Occipital lobe (tissue), 2 donors: ENCODE measurements around the gene REXO1. TPM values are rescaled to one million over a fixed set of nuclear protein-coding genes. Genes with fewer than 3 reads are reported as not detected.
A peak's percentile ranks its signal among the peaks of the same experiment; 100 is the strongest.

ENCODE experiments used
- DNase-seq: peaks from one replicate; lab custom pipeline; 2025; lab: John Stamatoyannopoulos, UW
- total RNA-seq: library from RNA; depleted of rRNA; stranded (reverse); fragments of >200 nt; gene quantifications from one replicate; pipeline ENCODE4 v1.2.3, GENCODE V29; 2014

Gene REXO1
- total RNA-seq, 1 donor from 2014 or later, result 2.8 TPM

DNA sequence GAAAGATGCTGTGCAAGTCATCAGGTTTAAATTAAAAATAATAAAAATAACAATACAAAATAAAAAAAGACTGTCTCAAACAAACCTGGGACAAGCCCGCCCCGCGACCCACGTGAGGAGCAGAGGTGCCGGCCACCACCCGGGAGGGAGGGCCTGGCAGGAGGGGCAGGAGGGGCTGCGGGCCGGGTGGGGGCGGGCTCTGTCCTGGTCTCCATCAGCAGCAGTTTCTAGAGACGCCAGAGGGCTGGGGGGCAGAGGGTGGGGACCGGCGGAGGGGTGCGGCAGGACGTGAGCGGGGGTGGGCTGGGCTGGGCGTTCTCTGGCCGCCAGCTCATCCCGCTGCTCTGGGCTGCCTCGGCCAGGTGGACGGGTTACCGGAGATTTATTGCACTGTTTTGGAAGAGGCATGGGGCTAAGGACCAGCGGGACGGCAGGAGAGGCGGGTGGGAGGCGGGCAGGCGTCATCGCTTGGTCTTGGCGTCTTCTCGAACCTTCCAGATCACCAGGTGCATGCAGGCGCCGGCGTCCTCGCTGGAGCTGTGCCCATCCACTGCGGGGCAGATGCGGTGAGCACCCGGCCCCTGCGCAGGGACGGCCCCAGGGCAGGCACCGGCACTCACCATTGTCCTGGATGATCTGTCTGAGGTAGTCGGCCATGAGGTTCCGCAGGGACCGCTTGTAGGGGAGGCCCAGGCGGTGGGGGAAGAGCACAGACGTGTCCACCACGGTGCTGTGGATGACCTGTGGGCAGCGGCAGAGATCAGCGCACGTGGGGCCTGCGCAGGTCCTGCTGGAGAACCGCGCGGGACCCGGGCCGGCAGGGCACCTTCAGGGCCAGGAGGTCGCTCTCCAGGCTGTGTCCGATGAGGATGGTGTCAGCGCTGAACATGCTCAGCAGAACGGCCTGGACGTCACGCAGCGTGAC is 32.4 kb downstream of the REXO1 start:
- DNase-seq, result no peak

DNA sequence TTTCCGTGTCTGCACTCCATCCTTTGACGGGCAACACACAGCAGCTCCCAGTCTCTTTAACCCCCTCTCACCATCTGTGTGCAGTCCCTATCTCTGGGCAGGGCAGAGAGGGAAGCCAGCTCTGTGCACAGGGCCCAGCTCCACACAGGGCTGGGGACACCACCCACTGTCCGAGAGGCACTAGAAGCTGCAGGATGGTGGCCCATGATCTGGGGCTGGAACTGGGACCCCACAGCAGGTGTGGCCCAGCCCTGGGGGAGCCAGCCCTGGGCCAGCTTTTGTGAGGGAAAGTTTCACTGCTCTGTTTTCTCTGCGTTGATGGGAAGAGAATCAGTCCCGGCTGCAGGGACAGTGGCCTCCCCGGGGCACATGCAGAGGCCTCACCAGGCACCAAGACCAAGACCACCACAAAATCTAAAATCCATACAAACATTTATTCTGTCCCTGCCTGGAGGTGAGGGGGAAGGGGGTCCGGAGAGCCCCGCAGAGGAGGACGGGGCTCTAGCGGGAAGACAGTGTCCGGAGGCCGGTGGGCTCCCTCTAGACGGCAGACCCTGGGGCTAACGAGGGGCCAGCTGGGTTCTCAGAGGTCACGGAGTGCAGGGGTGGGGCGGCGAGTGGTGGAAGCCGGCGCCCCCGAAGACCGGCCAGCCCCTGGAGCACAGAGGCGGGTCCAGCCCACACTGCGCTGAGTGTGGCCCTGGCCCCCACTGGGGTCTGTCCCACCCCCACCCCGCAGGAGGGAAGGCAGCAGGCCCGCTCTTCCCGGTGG is 33.3 kb downstream of the REXO1 start:
- no peak for DNase-seq

DNA sequence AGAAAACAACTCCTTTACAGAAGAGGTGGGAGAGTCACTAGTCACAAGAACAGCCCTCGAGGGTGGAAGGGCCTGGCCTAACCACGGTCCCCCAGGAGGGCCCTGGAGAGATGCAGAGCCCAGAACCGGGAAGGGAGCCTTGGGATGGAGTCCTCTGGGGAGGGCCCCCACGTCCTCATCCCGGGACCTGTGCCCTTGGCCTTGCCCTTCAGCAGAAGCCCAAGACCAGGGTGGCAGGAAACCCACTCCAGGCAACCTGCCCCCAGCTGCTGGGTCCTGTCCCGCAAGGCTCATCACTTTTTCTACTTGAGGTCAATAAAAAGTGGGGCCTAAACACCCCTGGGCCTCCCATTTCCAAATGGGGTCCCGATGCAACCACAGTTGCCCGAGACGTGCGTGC is 33.9 kb downstream of the REXO1 start:
- DNase-seq, result no peak

DNA sequence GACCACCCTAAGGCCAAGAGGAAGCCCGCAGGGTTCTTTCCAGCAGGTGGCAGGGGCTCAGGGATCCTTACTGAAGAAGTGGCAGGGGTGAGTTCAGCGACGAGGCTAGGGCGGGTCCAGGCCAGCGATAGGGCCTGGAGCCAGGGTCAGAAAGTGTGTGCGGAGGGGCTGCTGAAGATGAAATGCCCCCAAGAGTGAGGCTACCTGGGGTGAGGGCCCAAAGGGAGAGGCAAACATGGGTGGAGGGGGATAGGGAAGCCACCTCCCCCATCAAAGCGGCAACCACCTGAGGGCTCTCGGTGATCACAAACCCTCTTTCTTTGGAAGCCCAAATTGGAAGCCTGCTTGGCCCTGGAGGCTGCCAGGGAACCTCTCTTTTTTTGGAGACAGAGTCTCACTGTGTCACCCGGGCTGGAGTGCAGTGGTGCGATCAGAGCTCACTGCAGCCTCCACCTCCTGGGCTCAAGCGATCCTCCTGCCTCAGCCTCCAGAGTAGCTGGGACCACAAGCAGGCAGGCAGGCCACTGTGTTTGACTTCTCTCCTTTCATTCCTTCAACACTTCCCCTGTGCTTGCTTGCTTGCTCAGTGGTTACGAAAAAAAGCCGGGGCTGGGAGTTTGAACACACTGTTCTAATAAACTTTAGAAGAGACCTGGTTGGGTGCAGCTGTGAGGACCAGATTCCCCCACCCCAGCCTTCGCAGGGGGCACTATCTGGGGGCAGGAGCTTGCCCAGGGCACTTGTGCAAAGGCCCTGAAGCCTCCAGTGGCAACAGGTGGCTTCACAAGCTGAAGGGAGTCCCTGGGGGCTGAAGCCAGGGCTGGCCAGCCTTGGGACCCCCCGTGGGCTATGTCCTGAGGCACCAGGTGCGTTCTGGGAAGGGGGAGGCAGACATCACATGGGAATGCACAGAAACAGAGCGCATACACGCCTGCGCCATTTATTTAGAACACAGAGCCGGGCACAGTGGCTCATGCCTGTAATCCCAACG is 34.8 kb downstream of the REXO1 start:
- no peak for DNase-seq

DNA sequence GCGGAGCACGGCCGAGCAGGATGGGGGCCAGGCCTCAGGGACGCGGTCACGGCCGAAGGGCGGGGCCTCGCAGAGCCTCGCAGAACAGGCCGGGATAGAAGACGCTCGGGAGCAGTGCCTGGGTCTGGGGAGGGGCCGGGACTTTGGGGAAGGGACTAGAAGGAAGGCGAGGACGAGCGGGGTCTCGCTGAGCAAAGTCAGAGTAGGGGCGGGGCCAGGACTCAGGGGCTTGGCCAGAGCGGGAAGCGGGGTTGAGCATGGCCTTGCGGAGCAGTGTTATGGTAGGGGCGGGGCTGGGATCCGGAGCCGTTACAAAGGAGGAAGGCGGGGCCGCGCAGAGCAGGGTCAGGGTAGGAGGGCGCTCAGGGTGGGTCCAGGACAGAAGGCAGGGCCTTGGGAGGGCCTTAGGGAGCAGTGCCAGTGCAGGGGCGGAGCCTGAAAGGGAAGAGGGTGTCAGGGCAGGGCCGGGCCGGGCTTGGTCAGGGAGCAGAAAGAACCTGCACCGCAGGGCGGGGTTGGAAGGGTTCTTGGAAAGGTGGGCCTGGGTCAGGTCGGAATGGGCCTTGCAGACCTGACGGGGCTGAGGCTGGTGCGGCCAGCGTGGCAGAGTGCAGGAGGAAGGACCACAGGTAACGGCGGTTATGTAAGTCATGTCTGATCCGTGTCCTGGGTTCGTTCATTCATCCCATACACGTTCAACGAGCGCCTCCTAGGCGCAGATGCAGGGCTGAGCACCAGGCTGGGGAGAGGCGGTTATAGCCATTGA is 35.7 kb downstream of the REXO1 start:
- DNase-seq, result peak; percentile 74

DNA sequence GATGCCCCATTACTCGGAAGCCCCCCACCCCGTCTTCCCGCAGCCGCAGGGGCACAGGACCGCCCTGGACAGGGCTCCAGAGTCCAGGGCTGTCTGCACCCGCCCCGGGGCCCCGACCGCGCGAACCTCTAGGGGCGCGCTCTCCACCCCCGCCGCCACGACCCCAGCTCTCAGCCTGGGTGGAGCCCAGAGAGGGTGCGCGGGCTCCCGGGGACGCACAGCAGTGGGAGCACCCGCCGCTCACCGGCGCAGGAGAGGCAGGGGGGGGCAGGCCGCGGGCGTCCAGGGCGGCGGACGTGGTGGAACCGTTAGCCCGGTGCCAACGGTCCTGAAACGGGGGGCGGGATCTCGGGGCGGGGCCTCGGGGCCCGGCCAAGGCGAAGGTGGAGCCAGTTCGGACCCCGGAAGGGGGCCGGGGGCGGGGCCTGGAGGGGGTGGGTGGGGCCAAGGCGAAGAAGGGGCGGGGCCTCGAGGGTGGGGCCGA is 36.3 kb downstream of the REXO1 start, which contains the start of gene ATP8B3:
Gene ATP8B3, minus strand, starts transcription at position 335 of the 484 bp plus-strand sequence. CDS start 540 bp downstream, outside the sequence.
- no peak for DNase-seq

DNA sequence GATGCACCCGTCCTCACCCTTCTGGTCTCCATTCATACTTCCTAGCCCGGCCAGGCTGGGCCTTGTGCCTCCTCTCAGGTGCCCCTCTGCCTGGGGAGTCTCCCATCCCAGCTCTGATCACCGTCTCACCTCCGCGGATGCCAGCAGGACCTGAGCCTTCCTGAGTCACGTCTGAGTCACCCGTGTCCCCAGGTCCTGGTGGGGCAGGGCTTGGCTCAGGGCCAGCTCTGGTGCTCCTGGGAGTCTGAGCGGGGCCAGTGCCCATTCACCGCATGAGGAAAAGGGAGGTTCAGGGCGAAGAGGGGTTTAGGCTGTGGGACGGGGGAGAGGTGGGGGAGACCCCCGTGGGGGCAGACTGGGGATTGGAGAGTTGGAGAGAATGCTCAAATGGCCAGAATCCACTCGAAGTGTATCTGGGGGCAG is 36.8 kb downstream of the REXO1 start:
- DNase-seq, result no peak

DNA sequence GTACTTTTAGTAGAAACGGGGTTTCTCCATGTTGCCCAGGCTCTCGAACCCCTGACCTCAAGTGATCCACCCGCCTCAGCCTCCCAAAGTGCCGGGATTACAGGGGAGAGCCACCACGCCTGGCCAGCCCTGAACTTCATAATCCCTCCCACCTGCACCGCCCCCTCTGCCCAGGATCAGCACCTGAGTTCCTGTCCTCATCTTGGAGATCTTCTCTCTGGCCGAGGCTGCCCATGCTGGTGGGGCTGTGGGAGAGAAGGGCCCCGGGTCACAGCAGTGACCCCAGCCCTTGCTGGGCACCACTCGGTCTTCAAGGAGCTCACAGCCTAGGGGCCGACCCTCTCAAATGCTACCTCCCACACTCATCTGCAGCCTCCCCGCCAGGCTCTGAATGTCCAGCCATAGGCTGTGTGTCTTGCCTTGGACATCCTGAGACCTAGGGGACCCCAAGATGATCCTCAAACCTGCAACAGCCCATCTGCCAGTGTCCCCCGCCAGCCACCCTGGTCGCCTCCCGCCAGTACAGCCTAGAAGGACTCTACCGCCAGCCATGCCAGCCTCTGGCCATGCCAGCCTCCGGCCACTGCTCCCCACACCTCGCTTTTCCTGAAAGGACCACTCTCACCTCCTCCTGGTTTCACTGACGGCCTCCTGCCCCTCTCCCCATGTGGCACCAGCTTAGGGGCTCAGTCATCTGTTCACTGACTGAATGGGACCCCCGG is 37.7 kb downstream of the REXO1 start:
- DNase-seq, result no peak

DNA sequence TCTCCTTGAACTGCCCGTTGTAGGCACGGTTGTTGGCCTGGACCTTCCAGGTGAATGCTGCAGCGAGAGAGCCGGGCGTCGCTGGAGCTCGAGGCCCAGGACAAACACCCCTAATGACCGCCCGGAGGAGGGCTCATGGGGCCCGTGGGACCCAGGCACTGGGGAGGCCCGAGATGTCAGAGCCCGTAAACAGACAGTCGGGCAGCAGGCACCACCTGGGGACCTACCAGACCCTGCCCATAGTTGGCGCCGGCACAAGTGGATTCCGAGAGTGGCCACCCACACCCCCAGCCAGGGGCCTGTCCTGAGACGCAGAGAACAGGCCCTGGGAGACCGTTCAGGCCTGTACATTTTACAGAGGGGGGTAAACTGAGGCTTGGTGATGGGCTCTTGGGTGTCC is 38.6 kb downstream of the REXO1 start:
- no peak for DNase-seq

DNA sequence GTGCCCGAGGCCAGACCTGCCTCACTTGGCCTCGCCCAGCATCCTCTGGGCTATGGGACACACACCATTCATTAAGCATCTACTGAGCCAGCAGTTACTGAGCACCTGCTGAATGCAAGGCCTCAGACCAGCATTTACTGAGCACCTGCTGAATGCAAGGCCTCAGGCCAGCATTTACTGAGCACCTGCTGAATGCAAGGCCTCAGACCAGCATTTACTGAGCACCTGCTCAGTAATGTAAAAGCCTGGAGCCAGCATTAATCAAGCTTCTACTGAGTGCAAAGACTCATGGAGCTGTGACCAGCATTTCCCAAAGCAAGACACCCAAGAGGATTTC is 39.9 kb downstream of the REXO1 start:
- no peak for DNase-seq

DNA sequence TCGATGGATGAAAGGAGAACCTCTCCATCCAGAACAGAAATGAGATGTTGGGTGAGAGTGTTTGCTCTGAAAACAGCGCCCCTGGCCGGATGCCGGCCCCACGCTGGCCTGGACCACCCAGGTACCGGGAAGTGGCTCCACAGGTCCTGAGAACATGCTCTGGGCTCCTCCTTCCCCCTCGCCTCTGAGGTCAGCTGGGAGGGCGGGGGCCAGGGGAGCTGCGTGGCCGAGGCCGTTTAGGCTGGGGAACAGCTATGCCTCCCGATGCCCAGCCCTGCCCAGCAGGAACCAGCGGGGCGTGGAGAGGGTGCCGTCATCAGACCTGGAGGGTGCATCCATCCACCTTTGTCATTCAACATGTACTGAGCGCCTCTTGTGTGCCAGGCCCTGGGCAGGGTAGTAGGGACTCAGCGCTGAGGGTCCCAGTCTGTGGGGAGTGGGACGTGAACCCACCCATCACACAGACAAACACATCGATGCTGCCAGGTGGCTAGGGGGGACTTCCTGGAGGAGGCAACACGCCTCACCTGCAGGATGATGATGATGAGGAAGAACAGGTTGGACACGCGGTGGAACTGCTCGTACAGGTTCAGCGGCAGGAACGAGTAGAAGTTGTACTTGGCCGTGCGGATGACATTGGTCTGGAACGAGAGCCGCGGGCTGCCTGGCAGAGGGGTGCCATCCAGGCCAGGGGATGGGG is 40.4 kb downstream of the REXO1 start:
- DNase-seq, result no peak

DNA sequence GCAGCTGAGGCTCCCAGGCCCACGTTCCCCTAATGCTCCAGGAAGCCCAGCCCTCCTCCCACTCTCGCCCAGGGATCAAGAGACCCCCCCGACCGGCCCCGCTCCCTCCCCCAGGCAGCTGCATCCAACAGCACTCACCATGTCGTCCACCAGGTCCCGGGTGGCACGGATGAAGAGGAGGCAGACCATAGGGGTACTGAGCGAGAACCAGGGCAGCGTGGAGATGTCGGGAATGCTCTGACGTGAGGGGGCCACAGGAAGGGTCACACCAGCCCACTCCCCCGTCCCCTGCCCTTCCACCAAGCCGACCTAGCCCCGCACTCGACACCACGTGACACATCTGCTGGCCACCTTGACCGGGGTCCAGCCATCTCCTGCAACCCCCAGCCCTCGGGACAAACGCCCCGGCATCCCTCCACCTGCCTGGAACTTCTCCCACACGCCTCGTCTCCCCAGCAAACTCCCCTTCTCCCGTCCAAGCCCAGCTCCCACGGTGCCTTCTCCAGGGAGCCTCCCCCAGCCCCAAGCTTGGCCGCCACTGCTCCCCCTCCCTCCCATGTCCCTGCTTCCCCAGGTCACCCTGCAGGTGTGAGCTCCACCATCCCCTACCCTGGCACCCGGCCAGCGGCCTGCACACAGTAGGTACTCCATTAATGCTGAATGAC is 41.1 kb downstream of the REXO1 start:
- no peak for DNase-seq

DNA sequence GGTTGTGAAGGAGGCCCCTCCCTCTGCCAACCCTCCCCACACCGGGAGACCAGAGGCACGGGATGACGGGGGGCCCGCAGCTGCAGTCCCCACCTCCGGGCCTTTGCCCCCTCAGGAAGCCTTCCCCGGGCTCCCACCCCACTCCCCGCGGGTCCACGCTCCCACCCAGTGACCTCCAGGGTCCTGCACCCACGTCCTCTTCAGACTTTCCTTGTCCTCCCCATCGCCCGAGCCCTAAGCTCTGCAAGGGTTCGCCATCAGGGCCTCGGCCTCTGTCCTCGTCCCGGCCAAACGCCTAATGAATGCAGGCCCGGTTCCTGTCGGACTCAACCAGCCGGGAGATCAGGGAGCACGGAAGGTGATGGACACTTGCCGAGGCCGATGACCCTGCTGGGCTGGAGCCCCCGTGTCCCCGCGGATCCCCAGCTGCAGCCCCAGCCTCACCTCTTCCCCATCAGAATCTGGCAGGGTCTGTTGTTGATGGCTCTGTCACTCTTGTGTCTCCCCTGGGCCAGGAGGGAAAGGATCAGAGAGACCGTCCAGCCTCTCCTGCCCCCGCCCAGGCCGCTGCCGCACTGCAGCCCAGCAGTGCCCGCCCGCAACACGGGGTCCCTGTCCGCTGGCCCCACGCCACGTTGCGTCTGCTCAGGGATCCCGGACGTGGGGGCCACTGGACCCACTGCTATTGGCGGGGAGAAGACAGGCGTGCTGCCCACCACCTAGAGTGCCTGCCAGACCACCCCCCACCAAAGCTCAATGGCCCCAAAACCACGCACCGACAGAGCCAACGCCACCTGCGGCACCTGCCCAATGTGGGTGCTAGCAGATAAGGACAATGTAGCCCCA is 41.9 kb downstream of the REXO1 start:
- DNase-seq, result no peak

DNA sequence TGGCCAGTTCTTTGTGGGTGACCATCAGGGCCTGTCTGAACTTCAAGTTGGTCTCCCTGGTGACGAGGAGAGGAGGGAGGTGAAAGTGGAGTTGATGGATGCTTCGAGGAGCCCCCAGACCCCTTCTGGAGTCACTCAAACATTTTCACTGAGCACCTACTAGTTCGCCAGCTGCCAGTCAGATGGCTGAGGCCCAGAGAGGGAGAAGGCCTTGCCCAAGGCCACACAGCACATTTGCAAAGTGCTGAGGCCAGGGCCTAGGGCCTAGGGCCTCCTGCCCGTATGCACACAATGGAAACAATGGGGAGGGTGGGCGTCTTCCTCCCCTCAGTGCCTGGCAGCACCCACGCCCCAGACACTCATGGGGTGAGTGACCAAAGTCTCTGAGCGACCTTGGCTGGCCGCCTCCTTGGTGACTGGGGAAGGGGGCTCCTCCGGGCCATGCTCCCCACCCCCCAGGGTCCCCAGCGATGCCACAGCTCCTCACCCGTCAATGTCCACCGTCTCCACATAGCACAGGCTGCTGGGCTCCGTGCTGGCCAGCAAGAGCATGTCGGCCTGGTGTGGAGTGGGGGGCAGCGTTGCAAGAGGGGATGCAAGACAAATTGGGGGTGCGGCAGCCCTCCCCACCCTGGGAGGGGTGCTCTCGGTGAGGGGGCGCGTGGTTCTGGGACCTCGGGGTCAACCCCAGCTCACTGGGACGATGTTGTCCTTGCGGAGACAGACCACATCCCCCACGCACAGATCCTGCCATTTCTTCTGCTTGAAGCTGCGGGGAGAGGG is 42.7 kb downstream of the REXO1 start:
- no peak for DNase-seq

DNA sequence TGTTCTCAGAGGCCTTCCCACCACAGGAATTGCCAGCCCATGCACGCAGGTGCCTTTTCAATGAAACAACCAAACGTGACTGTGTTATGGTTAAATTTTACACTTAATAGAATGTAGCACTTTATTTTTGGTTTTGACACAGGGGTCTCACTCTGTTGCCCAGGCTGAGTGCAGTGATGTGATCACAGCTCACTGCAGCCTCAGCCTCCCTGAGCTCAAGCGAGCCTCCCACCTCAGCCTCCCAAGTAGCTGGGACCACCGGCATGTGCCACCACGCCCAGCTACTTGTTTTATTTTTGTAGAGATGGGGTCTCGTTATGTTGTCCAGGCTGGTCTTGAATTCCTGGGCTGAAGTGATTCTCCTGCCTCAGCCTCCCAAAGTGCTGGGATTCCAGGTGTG is 43.4 kb downstream of the REXO1 start:
- no peak for DNase-seq

DNA sequence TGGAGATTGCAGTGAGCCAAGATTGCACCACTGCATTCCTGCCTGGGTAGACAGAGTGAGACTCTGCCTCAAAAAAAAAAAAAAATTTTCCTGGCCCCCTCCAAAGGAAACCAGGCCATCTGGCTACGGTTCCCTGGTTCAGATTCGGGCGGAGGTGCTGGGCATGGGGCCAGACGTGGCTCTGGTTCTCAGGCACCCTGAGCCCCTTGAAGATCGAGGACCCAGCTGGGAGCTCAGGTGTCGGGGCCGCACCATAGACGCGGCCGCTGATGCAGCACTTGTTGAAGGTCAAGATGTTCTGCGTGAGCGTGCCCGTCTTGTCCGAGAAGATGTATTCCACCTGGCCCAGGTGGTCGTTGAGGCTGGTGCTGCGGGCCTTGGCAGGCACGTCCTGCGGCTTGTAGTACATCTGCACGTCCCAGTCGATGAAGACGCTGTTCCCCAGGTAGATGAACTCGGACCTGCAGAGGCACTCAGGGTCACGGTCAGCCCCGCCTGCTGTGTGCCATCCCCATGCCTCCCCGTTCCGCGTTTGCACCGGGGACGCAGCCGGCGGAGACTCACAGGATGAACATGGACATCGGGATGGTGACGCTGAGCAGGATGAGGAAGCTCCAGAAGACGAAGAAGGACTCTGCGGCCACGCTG is 48.5 kb downstream of the REXO1 start:
- no peak for DNase-seq
